ENCODE measurements around the gene PSG7.
"Not testable (repeated sequence)": the region's sequence is repeated elsewhere in the genome, so short reads cannot be mapped to it uniquely, and the experiment has no call there.

The PSG7 gene

DNA sequence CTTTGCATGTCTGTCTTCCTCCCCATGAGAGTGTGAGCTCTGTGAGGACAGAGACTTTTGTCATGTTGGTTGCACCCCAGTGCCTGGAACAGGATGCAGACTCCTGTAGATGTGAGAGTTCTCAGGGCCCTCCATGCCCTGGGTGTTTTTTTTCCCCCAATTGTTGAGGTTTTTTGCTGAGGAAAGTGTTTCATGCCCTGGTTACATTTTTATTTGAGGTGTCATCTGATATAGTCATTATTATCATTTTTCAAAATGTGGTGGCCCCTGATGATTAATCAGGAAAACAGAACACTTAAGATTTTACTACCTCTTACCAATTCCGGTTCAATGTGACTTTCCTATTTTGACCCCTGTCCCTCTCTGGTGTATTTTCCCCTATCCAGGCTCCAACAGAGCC, 20.1 kb downstream of the PSG7 start:
- in situ Hi-C loops (cut with MboI; ENCODE audit: low sequenced_read_pairs), result not testable (repeated sequence)

GRCh38 chr19:42913516-42913915, 23.5 kb downstream of the PSG7 start:
- in situ Hi-C loops (cut with MboI; ENCODE audit: low sequenced_read_pairs), result not testable (repeated sequence)

DNA sequence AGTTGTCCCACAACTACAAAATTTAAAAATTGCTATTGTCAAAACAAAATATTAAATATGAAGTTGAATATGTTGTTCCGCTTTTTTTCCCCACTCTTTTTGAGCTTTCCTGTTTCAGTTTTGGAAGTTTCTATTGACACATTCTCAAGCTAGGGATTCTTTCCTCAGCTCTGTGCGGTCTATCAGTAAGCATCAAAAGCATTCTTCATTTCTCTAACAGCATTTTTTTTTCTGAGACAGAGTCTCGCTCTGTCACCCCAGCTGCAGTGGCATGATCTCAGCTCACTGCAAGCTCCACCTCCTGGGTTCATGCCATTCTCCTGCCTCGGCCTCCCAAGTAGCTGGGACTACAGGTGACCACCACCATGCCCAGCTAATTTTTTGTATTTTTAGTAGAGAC, 24.1 kb downstream of the PSG7 start:
- in situ Hi-C loops (cut with MboI; ENCODE audit: low sequenced_read_pairs), result not testable (repeated sequence)

DNA sequence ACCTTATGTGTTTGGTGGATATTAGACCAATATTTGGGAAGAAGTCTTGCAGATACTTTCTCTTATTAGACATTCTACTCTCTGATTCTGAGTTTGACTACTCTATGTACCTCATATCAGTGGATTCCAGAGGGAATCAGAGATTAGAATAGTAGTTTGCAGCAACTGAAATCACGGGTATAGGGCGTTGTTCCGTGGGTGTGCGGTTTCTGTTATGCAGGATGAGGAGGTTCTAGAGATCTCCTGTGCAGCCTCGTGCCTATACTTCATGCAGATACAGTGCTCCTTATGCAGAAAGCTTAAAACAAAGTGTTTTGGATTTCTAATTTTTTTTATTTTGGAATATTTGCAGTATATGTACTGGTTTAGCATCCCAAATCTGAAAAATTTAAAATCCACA, 25.3 kb downstream of the PSG7 start:
- in situ Hi-C loops (cut with MboI; ENCODE audit: low sequenced_read_pairs), result not testable (repeated sequence)

DNA sequence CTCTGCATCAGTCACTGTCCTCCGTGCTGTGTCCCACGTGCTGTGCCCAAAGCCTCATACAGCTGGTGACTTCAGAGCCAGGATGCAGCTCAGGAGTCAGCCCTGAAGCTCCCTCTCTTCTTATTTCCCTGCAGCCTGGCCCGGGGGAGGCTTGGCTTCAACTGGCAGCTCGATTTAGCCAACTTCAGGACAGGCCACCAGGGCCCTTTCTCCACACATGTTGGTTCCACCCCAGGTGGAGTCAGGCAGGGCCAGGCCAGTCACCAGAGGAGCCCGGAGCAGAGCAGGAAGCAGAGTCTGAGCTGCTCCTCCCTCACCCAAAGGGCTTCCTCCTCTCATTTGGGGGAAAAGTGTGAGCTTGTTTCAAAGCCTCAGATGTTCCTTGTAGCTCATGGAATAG, 30.8 kb downstream of the PSG7 start:
- in situ Hi-C loops (cut with MboI; ENCODE audit: low sequenced_read_pairs), result not testable (repeated sequence)

- in situ Hi-C loops (cut with MboI; ENCODE audit: low sequenced_read_pairs), result not testable (repeated sequence)
These were observed 36.4 kb downstream of the PSG7 start for GRCh38 chr19:42900561-42900960.

DNA sequence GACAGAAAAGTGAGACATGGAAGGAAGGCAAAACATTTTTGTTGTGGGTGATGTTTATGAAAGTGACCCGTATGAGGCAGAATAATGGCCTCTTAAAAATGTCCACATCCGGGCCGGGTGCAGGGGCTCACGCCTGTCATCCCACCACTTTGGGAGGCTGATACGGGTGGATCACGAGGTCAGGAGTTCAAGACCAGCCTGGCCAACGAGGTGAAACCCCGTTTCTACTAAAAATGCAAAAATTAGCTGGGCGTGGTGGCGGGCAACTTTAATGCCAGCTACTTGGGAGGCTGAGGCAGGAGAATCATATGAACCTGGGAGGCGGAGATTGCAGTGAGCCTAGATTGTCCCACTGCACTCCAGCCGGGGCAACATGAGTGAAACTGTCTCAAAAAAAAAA, 37.3 kb downstream of the PSG7 start:
- in situ Hi-C loops (cut with MboI; ENCODE audit: low sequenced_read_pairs), result not testable (repeated sequence)

DNA sequence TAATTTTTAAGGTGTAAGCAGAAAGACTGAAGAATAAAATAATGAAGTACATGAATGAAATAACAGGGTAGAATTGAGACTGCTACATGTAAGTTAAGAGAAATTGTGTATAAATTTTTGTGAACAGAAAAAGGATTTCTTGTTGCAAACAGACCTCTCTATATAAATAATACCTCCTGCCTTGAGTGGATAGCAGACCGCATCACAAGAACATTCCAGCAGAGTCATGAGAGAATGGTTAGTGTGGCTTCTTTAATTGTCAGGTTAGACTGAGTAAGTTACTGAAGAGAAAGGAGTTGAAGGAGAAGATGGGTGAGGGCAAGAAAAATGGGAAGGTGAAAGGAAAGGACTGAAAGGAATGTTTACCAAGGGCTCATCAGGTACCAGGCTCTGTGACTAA, 37.9 kb downstream of the PSG7 start:
- in situ Hi-C loops (cut with MboI; ENCODE audit: low sequenced_read_pairs), result not testable (repeated sequence)

GRCh38 chr19:42898656-42899055, 38.4 kb downstream of the PSG7 start:
- in situ Hi-C loops (cut with MboI; ENCODE audit: low sequenced_read_pairs), result not testable (repeated sequence)

GRCh38 chr19:42897729-42898128, 39.3 kb downstream of the PSG7 start:
- in situ Hi-C loops (cut with MboI; ENCODE audit: low sequenced_read_pairs), result not testable (repeated sequence)

DNA sequence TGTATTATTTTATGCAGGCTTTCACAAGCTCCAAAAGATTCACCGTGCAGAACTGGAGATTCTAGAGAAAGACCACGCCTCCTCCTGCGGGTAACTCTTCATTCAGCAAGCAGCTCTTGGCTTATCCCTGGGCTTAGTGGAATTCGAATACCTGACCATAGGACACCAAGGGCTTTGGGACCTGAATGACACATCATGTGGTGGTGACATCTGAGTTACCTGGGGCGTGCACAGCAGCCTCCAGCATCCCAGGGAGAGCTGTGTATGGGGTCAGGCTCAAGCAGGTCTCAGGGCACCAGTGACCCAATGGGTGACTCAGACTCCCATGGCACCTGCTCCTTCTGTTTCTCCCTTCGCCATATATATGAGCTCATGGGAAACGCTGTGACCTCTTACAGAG, 46.6 kb downstream of the PSG7 start:
- in situ Hi-C loops (cut with MboI; ENCODE audit: low sequenced_read_pairs), result not testable (repeated sequence)

DNA sequence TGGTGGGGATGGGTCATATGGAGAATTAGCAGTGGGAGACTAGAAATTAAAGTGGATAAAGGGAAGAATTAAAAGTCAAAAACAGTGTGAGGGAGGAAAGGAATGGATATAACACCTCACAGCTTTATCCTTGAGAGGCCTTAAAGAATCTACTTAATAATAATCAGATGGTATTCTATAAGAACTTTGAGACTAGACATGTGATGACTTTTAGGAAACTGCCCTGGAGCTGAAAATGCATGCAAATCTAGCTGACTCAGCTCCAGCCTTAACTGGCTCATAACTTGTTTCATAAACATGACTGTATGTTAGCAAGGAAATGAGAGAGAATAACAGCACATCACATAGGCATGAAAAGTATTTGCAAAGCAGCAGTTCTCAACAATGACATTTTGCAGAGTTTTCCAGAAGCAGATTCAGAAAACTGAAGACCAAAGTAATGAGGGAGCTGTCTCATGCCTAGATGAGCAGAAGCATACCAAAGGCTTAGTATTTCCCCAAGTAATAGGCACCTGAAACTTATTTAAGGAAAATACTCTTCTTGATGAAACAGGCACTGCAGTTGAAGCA, 49.0 kb downstream of the PSG7 start:
- in situ Hi-C loops (cut with MboI; ENCODE audit: low sequenced_read_pairs), result not testable (repeated sequence)

- in situ Hi-C loops (cut with MboI; ENCODE audit: low sequenced_read_pairs), result not testable (repeated sequence)
These were observed 54.3 kb downstream of the PSG7 start for GRCh38 chr19:42882730-42883129.

- in situ Hi-C loops (cut with MboI; ENCODE audit: low sequenced_read_pairs), result not testable (repeated sequence)
These were observed 55.0 kb downstream of the PSG7 start for GRCh38 chr19:42882010-42882409.

DNA sequence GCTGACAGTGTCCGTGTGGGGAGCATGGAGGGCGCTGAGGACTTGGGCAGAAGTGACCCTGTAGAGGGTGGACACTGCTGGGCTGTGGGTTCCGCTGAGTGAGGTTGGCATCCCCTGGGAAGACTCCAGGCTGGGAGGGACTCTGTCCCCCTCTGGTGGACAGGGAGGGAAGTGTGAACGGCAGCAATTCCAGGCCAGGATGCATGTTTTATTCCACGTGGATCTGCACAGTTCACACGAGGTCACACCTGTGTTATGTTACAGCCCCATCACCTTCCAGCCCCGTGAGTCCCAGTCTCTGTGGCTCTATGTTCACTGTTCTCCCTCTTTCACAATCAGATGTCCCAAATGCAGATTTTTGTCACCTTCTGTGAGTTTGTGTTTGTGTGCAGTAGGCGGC, 55.7 kb downstream of the PSG7 start:
- in situ Hi-C loops (cut with MboI; ENCODE audit: low sequenced_read_pairs), result not testable (repeated sequence)

DNA sequence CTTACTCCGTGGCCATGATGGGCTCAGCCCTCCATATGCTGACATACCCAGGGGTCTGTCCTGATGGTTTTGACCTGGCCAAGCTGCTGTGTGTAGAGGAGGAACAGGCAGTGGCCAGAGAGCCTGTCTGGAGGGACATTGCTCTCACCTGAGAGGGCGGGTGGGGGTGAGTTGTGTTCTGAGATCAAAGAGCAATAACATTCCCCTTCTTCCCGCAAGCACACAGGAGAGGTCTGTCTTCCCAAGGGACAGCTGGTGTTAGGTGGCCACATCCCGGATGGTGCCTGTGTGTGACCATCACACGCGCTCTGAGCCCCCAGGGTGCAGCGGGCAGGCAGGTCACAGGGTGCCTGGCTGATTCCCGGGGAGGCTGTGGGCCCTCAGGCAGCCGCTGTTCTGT, 56.4 kb downstream of the PSG7 start:
- in situ Hi-C loops (cut with MboI; ENCODE audit: low sequenced_read_pairs), result not testable (repeated sequence)

- in situ Hi-C loops (cut with MboI; ENCODE audit: low sequenced_read_pairs), result no loop called here
These were observed 57.4 kb downstream of the PSG7 start, which contains the start of gene PSG1 for GRCh38 chr19:42879613-42880012. Gene PSG1, minus strand, starts transcription at chr19:42879713. Its CDS starts 132 bp downstream, at chr19:42879581.

DNA sequence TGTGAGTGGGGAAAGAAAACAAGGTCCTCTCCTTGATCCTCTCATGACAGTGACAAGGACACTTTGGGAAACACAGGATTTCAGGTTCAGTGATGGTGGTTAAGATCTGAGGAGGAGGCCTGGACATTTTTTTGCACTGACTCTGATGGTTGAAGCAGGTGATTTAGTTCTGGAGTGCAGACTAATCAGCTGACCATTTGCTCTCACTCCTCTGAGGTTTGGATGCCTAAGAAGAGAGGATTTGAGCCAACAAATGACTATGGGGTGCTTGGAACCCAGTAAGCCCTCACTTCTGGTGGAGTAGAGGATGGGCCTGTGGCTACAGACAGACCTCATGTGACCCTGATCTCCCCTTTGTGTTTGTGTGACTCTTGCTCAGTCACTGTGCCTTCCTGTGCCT, 60.4 kb downstream of the PSG7 start:
- in situ Hi-C loops (cut with MboI; ENCODE audit: low sequenced_read_pairs), result not testable (repeated sequence)

- in situ Hi-C loops (cut with MboI; ENCODE audit: low sequenced_read_pairs), result not testable (repeated sequence)
These were observed 61.1 kb downstream of the PSG7 start for GRCh38 chr19:42875881-42876280.

GRCh38 chr19:42874901-42875813, 61.9 kb downstream of the PSG7 start:
- in situ Hi-C loops (cut with MboI; ENCODE audit: low sequenced_read_pairs), result not testable (repeated sequence)

GRCh38 chr19:42874136-42874535, 62.9 kb downstream of the PSG7 start:
- in situ Hi-C loops (cut with MboI; ENCODE audit: low sequenced_read_pairs), result not testable (repeated sequence)

Data from HL-60/S4 treated with phorbol 12-myristate 13-acetate at 8.2 ng/mL for 4 days and 3 days (cell line).